Epithelial cell of esophagus (primary cell): ENCODE results near the gene SVOP.

Experiments used
- DNase-seq: peaks from one replicate; pipeline ENCODE4 v3.0.0; 2010; ENCODE audit warnings: low read depth
- H3K4me3 ChIP-seq: 2 replicates; pipeline ENCODE4 v1.5.1; 2011; ENCODE audit warnings: mild to moderate bottlenecking, low read length, control low read depth
- CTCF ChIP-seq: IDR thresholded peaks from 2 replicates; pipeline ENCODE4 v1.5.1; 2011; ENCODE audit warnings: low read depth, mild to moderate bottlenecking, low read length, control low read depth, inconsistent platforms; ENCODE audit not compliant: insufficient read depth; ENCODE audit errors: missing control alignments

Gene SVOP

GRCh38 chr12:109020796-109021380 lies at the start of gene SVOP:
TSS of gene SVOP (minus strand) at chr12:109021068. CDS start at chr12:109020868, 200 bp downstream.
- no peak for TF ChIP-seq CTCF
- DNase-seq, result peak; percentile 81
- H3K4me3 ChIP-seq, result no peak within 1 kb of the TSS

- no peak for DNase-seq
- no peak for TF ChIP-seq CTCF
- H3K4me3 ChIP-seq, result no peak overlapping the region
These were observed 48.7 kb upstream of the SVOP start for GRCh38 chr12:109069307-109070271.

GRCh38 chr12:109065853-109066193 lies 45.0 kb upstream of the SVOP start:
- H3K4me3 ChIP-seq, result no peak overlapping the region
- TF ChIP-seq CTCF, result no peak
- no peak for DNase-seq

- TF ChIP-seq CTCF, result no peak
- DNase-seq, result no peak
- H3K4me3 ChIP-seq, result no peak overlapping the region
These were observed 44.4 kb upstream of the SVOP start for GRCh38 chr12:109065154-109065852.

GRCh38 chr12:109064143-109064542 lies 43.3 kb upstream of the SVOP start:
- TF ChIP-seq CTCF, result no peak
- H3K4me3 ChIP-seq, result no peak overlapping the region
- DNase-seq, result no peak

GRCh38 chr12:109058773-109059172 lies 37.9 kb upstream of the SVOP start:
- no peak for TF ChIP-seq CTCF
- H3K4me3 ChIP-seq, result no peak overlapping the region
- DNase-seq, result no peak
